NCI-H69 (cell line): ENCODE measurements around the gene DNAI4.
"Not testable (repeated sequence)": the region's sequence is repeated elsewhere in the genome, so short reads cannot be mapped to it uniquely, and the experiment has no call there.

Experiments
- DNase-seq: peaks from one replicate; lab custom pipeline; 2025; lab: John Stamatoyannopoulos, UW

The DNAI4 gene

GRCh38 chr1:66831529-66832239 is 93.0 kb downstream of the DNAI4 start:
- DNase-seq: no peak

GRCh38 chr1:66824771-66825170 is 99.9 kb downstream of the DNAI4 start:
- DNase-seq: no peak

GRCh38 chr1:66809736-66810326 is 114.8 kb downstream of the DNAI4 start:
- DNase-seq: peak; percentile 22

GRCh38 chr1:66809245-66809644 is 115.4 kb downstream of the DNAI4 start:
- DNase-seq: no peak

GRCh38 chr1:66795839-66796238 is 128.8 kb downstream of the DNAI4 start:
- not testable (repeated sequence) for DNase-seq

GRCh38 chr1:66791621-66792610 is 132.7 kb downstream of the DNAI4 start:
- no peak for DNase-seq

- DNase-seq: no peak
Observed at GRCh38 chr1:66788231-66788939, 136.3 kb downstream of the DNAI4 start.

GRCh38 chr1:66787641-66788040 is 137.0 kb downstream of the DNAI4 start:
- no peak for DNase-seq

GRCh38 chr1:66785800-66786199 is 138.9 kb downstream of the DNAI4 start:
- not testable (repeated sequence) for DNase-seq

- DNase-seq: peak; percentile 45
Observed at GRCh38 chr1:66779475-66780078, 145.1 kb downstream of the DNAI4 start.

GRCh38 chr1:66778969-66779368 is 145.7 kb downstream of the DNAI4 start:
- peak; percentile 58 for DNase-seq

GRCh38 chr1:66778266-66778665 is 146.4 kb downstream of the DNAI4 start:
- DNase-seq: peak; percentile 95

- peak; percentile 94 for DNase-seq
Observed at GRCh38 chr1:66777831-66778230, 146.8 kb downstream of the DNAI4 start.

GRCh38 chr1:66775646-66776045 is 149.0 kb downstream of the DNAI4 start:
- DNase-seq: no peak

GRCh38 chr1:66774438-66774837 is 150.2 kb downstream of the DNAI4 start:
- peak; percentile 70 for DNase-seq

- no peak for DNase-seq
Observed at GRCh38 chr1:66773227-66773626, 151.4 kb downstream of the DNAI4 start.

- DNase-seq: peak; percentile 77
Observed at GRCh38 chr1:66770694-66771093, 154.0 kb downstream of the DNAI4 start.

GRCh38 chr1:66770240-66770639 is 154.4 kb downstream of the DNAI4 start:
- no peak for DNase-seq

- peak; percentile 78 for DNase-seq
Observed at GRCh38 chr1:66769512-66770229, 155.0 kb downstream of the DNAI4 start.

GRCh38 chr1:66768965-66769364 is 155.7 kb downstream of the DNAI4 start:
- peak; percentile 48 for DNase-seq

GRCh38 chr1:66767626-66768025 is 157.0 kb downstream of the DNAI4 start:
- peak; percentile 26 for DNase-seq
